AG10803 (cell line): Measurements from ENCODE around the gene ZNF284.
"Not testable (repeated sequence)": the region's sequence is repeated elsewhere in the genome, so short reads cannot be mapped to it uniquely, and the experiment has no call there.

Source experiments
- DNase-seq: peaks from one replicate; pipeline ENCODE4 v3.0.0; 2010; ENCODE audit warnings: low read depth
- H3K4me3 ChIP-seq: 2 replicates; pipeline ENCODE4 v1.5.1; 2011; ENCODE audit warnings: mild to moderate bottlenecking, low read length, control low read depth
- TF ChIP-seq, protein P1 (sequence below): conservative IDR thresholded peaks from 2 replicates; pipeline ENCODE4 v1.5.1; 2011; ENCODE audit warnings: mild to moderate bottlenecking, low read length, control low read depth, inconsistent platforms

The ZNF284 gene

DNA sequence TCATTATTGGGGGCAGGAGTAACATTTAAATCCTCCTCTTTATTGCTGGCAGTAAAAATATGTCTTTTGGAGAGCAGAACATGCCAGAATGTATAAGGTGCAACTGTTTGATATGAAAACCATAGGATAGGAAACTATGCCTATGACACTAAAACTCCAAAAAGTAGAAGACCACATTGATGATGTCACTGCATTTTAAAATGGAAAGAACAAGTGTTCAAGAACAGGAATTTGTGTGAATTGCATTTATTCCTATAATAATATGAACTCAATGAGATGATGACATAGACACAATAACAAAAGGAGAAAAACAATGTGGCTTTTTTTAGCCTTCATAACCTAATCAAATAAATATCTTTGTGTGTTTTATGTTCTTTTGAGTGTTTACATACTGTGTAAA lies 37.5 kb downstream of the ZNF284 start:
- no peak for DNase-seq
- H3K4me3 ChIP-seq = no peak overlapping the region
- TF ChIP-seq, protein P1, sequence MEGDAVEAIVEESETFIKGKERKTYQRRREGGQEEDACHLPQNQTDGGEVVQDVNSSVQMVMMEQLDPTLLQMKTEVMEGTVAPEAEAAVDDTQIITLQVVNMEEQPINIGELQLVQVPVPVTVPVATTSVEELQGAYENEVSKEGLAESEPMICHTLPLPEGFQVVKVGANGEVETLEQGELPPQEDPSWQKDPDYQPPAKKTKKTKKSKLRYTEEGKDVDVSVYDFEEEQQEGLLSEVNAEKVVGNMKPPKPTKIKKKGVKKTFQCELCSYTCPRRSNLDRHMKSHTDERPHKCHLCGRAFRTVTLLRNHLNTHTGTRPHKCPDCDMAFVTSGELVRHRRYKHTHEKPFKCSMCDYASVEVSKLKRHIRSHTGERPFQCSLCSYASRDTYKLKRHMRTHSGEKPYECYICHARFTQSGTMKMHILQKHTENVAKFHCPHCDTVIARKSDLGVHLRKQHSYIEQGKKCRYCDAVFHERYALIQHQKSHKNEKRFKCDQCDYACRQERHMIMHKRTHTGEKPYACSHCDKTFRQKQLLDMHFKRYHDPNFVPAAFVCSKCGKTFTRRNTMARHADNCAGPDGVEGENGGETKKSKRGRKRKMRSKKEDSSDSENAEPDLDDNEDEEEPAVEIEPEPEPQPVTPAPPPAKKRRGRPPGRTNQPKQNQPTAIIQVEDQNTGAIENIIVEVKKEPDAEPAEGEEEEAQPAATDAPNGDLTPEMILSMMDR = no peak

DNA sequence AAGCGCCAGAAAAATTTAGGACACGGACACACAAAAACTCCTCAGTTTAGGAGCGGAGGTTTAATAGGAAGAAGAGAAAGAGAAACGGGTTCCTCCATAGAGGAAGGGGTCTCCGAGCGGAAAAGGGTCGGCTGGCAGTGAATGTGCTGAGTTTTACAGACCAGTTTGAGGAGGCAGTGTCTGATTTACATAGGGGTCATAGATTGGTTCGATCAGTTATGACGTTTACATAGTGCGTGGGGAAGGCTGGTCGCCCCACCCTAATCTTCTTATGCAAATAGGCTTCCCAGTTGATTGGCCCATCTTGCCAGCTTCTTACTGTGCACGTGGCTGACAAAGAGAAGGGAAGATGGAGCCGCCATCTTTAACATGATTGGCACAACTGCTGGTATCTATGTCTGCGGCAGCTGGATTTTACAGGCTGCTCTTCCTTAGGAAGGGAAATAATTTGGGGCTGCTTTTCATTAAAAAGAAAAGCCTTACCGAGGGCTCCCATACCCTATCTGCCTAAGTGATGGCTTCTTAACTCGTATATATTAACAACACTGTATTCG lies 40.0 kb downstream of the ZNF284 start:
- DNase-seq = peak; percentile 79
- TF ChIP-seq, protein P1 = no peak
- peak overlapping the region; percentile 90 for H3K4me3 ChIP-seq

DNA sequence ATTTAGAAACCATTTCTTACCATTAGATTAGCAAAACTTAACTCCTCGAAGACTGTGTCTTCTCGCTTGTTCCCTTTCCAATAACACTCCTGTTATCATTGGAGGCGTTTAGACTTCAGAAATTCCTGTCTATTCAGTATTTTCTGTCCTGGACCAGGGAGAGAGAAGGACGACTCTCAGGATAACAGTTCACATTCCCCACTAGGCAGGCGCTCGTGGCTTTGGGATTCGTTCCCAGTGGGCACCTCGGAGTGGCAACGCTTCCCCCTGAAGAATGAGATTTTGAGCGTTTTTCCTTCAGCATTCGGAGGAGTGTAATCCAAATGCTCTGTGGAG lies 40.8 kb downstream of the ZNF284 start:
- TF ChIP-seq, protein P1 = no peak
- peak overlapping the region; percentile 90 for H3K4me3 ChIP-seq
- DNase-seq = no peak

DNA sequence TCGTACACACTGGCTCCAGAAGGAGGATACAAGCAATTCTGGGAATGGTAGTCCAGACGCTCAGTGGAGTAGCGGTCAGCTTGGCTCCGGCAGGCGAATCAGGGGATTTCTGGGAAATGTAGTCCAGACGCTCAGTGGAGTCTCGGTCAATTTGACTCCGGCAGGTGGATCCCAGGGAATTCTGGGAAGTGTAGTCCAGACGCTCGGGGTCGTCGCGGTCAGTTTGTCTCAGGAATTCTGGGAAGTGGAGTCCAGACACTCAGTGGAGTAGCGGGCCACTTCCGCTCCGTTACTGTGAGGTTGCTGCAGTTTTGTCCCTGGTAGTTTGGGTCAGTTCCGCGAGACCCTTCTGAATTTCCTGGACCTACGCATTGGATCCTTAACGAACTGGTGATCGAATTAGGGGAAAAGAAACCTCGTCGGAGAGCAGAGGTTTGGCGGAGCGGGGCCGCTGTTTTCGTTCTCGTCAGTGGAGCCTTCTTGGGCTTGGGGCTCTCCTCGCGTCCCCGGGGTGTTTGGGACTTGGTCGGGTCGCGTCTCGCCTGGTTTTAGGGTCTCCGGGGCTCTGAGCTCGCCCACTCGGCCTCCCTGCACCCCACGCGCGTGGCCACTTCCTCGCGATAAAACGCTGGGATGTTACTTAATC lies 41.3 kb downstream of the ZNF284 start, which contains the start of gene ZNF225:
Gene ZNF225 (plus strand): TSS at position 262 of the 646 bp plus-strand sequence. CDS start 2,429 bp downstream, outside the sequence.
- TF ChIP-seq, protein P1 = peak; percentile 20; the same call in 1 of the 2 replicates
- peak; percentile 98 for DNase-seq
- H3K4me3 ChIP-seq = peak within 1 kb of the TSS; percentile 90

DNA sequence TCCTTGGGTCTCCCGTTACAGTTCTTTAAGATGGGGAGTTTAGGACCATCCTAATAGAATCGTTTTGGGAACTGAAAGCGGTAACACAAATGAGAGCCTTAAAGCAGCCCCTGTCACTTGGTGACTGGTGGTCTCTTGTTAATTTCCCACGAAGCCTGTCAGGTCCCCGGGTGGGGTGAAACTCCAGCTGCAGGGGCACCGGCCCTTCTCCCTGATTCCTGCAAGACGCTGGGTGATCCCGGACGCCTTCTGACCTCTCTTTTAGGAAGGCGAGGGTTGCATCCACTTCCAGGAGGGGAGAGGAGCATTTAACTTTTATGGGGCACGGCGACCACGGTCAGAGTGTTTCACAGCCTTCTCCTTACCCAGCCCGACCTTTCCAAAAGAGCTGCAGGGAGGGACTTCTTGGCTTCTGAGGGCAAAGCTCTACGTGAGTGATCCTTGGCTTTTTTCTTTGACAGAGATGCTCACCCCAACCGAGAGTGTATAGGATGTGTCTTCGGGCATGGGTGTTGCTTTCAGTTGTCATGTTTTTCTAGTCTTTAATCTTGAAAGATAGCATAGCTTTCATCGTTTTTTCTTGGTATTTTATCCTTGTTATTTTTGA lies 41.9 kb downstream of the ZNF284 start:
- no peak for DNase-seq
- peak overlapping the region; percentile 90 for H3K4me3 ChIP-seq

DNA sequence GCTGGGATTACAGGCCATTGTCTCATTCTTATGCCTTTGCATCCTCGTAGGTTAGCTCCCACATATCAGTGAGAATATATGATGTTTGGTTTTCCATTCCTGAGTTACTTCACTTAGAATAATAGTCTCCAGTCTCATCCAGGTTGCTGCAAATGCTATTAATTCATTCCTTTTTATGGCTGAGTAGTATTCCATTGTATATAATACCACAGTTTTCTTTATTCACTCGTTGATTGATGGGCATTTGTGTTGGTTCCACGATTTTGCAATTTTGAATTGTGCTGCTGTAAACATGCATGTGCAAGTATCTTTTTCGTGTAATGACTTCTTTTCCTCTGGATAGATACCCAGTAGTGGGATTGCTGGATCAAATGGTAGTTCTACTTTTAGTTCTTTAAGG lies 49.2 kb downstream of the ZNF284 start:
- not testable (repeated sequence) for H3K4me3 ChIP-seq, DNase-seq

More for the DNA sequence above, 41.9 kb downstream of the ZNF284 start:
- TF ChIP-seq, protein P1 = no peak

DNA sequence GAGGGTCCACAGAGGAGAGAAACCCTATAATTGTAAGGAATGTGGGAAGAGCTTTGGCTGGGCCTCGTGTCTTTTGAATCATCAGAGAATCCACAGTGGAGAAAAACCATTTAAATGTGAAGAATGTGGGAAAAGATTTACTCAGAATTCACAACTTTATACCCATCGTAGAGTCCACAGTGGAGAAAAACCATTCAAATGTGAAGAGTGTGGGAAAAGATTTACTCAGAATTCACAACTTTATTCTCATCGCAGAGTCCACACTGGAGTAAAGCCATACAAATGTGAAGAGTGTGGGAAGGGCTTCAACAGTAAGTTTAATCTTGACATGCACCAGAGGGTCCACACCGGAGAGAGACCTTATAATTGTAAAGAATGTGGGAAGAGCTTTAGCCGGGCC lies 60.0 kb downstream of the ZNF284 start:
- TF ChIP-seq, protein P1 = no peak
- no peak overlapping the region for H3K4me3 ChIP-seq
- DNase-seq = no peak
